SK-N-SH treated with all-trans-retinoic acid at 6 μM for 48 hours (cell line): ENCODE measurements around the gene HNRNPUL1.

ENCODE experiments used
- ATAC-seq: fragments of 200-7000 bp; cut with Tn5 transposase; 3 replicates; pipeline ENCODE4 v1.9.1; 2020; ENCODE audit warnings: mild to moderate bottlenecking, moderate library complexity
- ARNTL ChIP-seq: fragments of 450-650 bp; formaldehyde crosslinking; IDR thresholded peaks from 2 replicates; pipeline ENCODE4 v1.5.0; 2020; ENCODE audit warnings: low read depth, mild to moderate bottlenecking, moderate library complexity, borderline replicate concordance
- CSDC2 ChIP-seq: fragments of 250-450 bp; sonication (Bioruptor Pico); IDR thresholded peaks from 2 replicates; pipeline ENCODE4 v1.5.0; 2020; ENCODE audit warnings: mild to moderate bottlenecking, moderate library complexity
- ESRRG ChIP-seq: fragments of 250-450 bp; sonication (Bioruptor Pico); IDR thresholded peaks from 2 replicates; pipeline ENCODE4 v1.6.1; 2021; ENCODE audit warnings: mild to moderate bottlenecking
- GLIS3 ChIP-seq: fragments of 250-450 bp; sonication (Bioruptor Pico); IDR thresholded peaks from 2 replicates; pipeline ENCODE4 v1.5.0; 2020; ENCODE audit warnings: mild to moderate bottlenecking, moderate library complexity
- ISL1 ChIP-seq: fragments of 250-450 bp; sonication (Bioruptor Pico); IDR thresholded peaks from 2 replicates; pipeline ENCODE4 v2.1.2; 2022; ENCODE audit warnings: mild to moderate bottlenecking, moderate library complexity
- OSR1 ChIP-seq: fragments of 250-450 bp; sonication (Bioruptor Pico); IDR thresholded peaks from 2 replicates; pipeline ENCODE4 v1.8.0; 2022; ENCODE audit warnings: moderate library complexity, mild to moderate bottlenecking, inconsistent platforms
- PPARA ChIP-seq: fragments of 250-450 bp; sonication (Bioruptor Pico); IDR thresholded peaks from 2 replicates; pipeline ENCODE4 v1.5.0; 2020; ENCODE audit warnings: mild to moderate bottlenecking, borderline replicate concordance
- SNAI2 ChIP-seq: fragments of 250-450 bp; sonication (Bioruptor Pico); IDR thresholded peaks from 2 replicates; pipeline ENCODE4 v1.5.0; 2020; ENCODE audit warnings: mild to moderate bottlenecking, moderate library complexity
- TCF4 ChIP-seq: fragments of 250-450 bp; sonication (Bioruptor Pico); IDR thresholded peaks from 2 replicates; pipeline ENCODE4 v1.8.0; 2021; ENCODE audit warnings: mild to moderate bottlenecking, moderate library complexity, borderline replicate concordance
- TOX ChIP-seq: fragments of 250-450 bp; sonication (Bioruptor Pico); IDR thresholded peaks from 2 replicates; pipeline ENCODE4 v1.8.0; 2021; ENCODE audit warnings: mild to moderate bottlenecking, moderate library complexity, borderline replicate concordance
- ZC3H10 ChIP-seq: fragments of 250-450 bp; sonication (Bioruptor Pico); IDR thresholded peaks from 2 replicates; pipeline ENCODE4 v1.5.1; 2021; ENCODE audit warnings: mild to moderate bottlenecking, moderate library complexity
- ZFP3 ChIP-seq: fragments of 250-450 bp; sonication (Bioruptor Pico); IDR thresholded peaks from 2 replicates; pipeline ENCODE4 v1.5.0; 2020; ENCODE audit warnings: mild to moderate bottlenecking, moderate library complexity
- ZNF70 ChIP-seq: fragments of 450-650 bp; formaldehyde crosslinking; IDR thresholded peaks from 2 replicates; pipeline ENCODE4 v1.5.0; 2020; ENCODE audit warnings: mild to moderate bottlenecking, moderate library complexity
- ZNF8 ChIP-seq: fragments of 450-650 bp; formaldehyde crosslinking; IDR thresholded peaks from 2 replicates; pipeline ENCODE4 v1.5.0; 2020; ENCODE audit warnings: mild to moderate bottlenecking, moderate library complexity
- TF ChIP-seq, protein P1 (sequence below): fragments of 250-450 bp; sonication (Bioruptor Pico); IDR thresholded peaks from 2 replicates; pipeline ENCODE4 v1.5.1; 2020; ENCODE audit warnings: low read depth, mild to moderate bottlenecking, moderate library complexity
- TF ChIP-seq, protein P2 (sequence below): fragments of 250-450 bp; sonication (Bioruptor Pico); IDR thresholded peaks from 2 replicates; pipeline ENCODE4 v1.5.1; 2021; ENCODE audit warnings: mild to moderate bottlenecking, moderate library complexity
- TF ChIP-seq, protein P3 (sequence below): fragments of 250-450 bp; sonication (Bioruptor Pico); IDR thresholded peaks from 2 replicates; pipeline ENCODE4 v1.5.0; 2020; ENCODE audit warnings: mild to moderate bottlenecking, moderate library complexity

HNRNPUL1 gene

DNA sequence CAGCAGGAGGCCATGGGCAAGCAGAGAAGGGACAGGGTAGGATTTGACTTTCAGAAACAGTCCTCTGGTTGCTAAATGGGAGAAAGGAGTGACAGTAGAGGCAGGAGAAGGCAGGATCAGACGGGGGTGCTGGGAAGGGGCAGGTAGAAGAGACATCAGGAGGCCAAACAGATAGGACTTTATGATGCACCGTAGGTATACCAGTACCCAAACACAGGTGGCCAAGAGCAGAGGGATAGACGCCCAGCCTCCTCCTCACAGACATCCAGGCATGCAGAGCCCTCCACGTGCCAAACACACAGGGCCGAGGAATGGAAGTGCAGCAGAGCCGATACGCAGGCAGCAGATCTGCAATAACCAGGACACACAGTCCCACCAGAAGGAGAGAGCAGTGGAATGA is 46.4 kb upstream of the HNRNPUL1 start (continued):
- TF ChIP-seq, protein P1, sequence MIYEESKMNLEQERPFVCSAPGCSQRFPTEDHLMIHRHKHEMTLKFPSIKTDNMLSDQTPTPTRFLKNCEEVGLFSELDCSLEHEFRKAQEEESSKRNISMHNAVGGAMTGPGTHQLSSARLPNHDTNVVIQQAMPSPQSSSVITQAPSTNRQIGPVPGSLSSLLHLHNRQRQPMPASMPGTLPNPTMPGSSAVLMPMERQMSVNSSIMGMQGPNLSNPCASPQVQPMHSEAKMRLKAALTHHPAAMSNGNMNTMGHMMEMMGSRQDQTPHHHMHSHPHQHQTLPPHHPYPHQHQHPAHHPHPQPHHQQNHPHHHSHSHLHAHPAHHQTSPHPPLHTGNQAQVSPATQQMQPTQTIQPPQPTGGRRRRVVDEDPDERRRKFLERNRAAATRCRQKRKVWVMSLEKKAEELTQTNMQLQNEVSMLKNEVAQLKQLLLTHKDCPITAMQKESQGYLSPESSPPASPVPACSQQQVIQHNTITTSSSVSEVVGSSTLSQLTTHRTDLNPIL (CRISPR knock-in tag): no peak
- TF ChIP-seq TOX: no peak

DNA sequence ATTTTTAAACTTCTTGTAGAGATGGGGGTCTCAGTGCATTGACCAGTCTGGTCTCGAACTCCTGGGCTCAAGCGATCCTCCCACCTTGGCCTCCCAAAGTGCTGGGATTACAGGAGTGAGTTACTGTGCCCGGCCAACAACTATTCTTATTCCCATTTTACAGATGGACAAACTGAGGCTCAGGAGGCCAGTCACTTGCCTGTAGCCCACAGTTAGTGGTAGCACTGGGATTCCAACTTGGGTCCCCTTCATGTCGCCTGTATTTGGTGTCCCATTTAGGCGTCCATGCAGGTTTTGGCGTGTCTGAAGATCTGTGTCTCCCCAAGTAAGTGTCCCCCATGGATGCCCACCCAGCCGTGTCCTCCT is 45.9 kb upstream of the HNRNPUL1 start:
- no peak for TF ChIP-seq ISL1 (CRISPR knock-in tag)
- no peak for TF ChIP-seq CSDC2 (CRISPR knock-in tag)
- TF ChIP-seq ZNF70 (CRISPR knock-in tag): no peak
- TF ChIP-seq ZFP3 (CRISPR knock-in tag): no peak
- no peak for TF ChIP-seq ZC3H10 (CRISPR knock-in tag)
- ATAC-seq: no peak

DNA sequence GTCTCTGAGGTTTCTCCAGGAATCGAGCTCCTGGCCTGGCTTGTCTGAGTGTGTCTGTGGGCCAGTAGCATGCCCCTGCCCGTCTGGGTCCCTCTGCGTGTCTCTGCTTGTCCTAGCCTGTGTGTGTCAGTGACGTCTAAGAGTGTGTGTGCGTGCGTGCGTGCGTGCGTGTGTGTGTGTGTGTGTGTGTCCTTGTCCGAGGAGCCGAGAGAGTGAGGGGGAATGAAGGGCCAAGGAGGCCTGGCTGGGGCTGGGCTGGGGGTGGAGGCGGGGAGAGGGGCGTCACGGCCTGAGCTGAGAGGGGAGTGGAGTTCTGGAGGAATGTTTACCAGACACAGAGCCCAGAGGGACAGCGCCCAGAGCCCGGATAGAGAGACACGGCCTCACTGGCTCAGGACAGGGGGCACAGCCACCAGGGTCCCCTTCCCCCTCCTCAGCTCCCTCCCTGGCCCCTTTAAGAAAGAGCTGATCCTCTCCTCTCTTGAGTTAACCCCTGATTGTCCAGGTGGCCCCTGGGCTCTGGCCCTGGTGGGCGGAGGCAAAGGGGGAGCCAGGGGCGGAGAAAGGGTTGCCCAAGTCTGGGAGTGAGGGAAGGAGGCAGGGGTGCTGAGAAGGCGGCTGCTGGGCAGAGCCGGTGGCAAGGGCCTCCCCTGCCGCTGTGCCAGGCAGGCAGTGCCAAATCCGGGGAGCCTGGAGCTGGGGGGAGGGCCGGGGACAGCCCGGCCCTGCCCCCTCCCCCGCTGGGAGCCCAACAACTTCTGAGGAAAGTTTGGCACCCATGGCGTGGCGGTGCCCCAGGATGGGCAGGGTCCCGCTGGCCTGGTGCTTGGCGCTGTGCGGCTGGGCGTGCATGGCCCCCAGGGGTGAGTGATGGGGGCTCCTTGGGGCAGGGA is 45.3 kb upstream of the HNRNPUL1 start, which contains the start of gene AXL:
AXL (plus strand) TSS at position 609 of the 893 bp plus-strand sequence; CDS start at position 779, 170 bp downstream.
- ATAC-seq: peak; percentile 78

DNA sequence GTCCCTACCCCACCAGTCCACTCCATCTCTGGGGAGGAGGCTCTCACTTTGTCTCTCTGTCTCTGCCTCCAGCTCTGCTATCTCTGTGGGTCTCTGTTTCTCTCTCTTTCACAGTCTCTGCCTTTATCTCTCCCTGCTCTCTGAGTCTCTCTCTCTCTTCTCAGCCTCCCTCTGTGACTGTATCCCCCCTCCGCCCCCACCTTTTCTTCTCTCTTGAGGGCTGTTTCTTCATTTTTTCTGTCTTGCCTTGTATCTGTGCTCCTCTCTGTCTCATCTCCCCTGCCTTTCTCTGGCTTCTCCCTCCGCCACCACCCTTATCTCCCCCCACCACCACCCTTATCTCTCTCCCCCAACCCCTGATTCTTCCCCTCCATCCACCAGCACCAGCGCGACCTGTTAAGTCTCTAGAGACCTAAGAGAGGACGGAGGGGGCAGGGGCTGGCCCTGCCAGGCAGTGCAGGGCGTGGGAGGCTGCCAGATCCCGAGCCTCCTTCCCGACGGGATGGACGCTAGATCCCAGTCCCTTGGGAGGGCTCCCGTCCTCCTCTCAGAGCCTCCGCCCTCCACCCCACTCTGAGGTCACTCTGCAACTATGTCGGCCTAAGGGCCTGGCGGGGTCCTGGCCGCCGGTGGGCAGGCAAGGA is 44.1 kb upstream of the HNRNPUL1 start:
- peak; percentile 13 for ATAC-seq
- TF ChIP-seq PPARA (CRISPR knock-in tag): no peak
- TF ChIP-seq TCF4 (CRISPR knock-in tag): no peak
- TF ChIP-seq SNAI2 (CRISPR knock-in tag): no peak
- no peak for TF ChIP-seq ZFP3 (CRISPR knock-in tag)
- TF ChIP-seq, protein P2, sequence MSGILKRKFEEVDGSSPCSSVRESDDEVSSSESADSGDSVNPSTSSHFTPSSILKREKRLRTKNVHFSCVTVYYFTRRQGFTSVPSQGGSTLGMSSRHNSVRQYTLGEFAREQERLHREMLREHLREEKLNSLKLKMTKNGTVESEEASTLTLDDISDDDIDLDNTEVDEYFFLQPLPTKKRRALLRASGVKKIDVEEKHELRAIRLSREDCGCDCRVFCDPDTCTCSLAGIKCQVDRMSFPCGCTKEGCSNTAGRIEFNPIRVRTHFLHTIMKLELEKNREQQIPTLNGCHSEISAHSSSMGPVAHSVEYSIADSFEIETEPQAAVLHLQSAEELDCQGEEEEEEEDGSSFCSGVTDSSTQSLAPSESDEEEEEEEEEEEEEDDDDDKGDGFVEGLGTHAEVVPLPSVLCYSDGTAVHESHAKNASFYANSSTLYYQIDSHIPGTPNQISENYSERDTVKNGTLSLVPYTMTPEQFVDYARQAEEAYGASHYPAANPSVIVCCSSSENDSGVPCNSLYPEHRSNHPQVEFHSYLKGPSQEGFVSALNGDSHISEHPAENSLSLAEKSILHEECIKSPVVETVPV (CRISPR knock-in tag): no peak
- no peak for TF ChIP-seq OSR1
- no peak for TF ChIP-seq ESRRG
- TF ChIP-seq, protein P1 (CRISPR knock-in tag): no peak
- TF ChIP-seq ARNTL: no peak
- TF ChIP-seq ZNF8 (CRISPR knock-in tag): no peak
- TF ChIP-seq ISL1 (CRISPR knock-in tag): no peak
- no peak for TF ChIP-seq GLIS3 (CRISPR knock-in tag)

More for the DNA sequence above, 45.3 kb upstream of the HNRNPUL1 start, which contains the start of gene AXL:
- TF ChIP-seq, protein P1 (CRISPR knock-in tag): no peak
- TF ChIP-seq ZNF8 (CRISPR knock-in tag): no peak
- TF ChIP-seq, all 23 proteins: peak for 0

DNA sequence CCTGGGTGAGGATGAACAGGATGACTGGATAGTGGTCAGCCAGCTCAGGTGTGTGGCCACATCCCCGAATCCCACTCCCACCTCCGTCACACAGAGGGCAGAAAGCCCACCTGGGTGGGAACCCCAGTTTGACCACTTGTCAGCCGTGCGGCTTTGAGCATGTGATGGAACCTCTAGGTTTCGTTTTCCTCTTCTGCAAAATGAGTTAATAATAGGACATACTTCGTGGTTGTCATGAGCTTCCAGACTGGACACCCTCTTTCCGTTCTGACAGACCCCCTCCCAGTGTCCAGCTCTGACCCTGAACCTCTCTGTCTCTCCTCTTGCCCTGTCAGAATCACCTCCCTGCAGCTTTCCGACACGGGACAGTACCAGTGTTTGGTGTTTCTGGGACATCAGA is 43.4 kb upstream of the HNRNPUL1 start:
- ATAC-seq: no peak
- TF ChIP-seq, protein P2 (CRISPR knock-in tag): no peak
- TF ChIP-seq, protein P3, sequence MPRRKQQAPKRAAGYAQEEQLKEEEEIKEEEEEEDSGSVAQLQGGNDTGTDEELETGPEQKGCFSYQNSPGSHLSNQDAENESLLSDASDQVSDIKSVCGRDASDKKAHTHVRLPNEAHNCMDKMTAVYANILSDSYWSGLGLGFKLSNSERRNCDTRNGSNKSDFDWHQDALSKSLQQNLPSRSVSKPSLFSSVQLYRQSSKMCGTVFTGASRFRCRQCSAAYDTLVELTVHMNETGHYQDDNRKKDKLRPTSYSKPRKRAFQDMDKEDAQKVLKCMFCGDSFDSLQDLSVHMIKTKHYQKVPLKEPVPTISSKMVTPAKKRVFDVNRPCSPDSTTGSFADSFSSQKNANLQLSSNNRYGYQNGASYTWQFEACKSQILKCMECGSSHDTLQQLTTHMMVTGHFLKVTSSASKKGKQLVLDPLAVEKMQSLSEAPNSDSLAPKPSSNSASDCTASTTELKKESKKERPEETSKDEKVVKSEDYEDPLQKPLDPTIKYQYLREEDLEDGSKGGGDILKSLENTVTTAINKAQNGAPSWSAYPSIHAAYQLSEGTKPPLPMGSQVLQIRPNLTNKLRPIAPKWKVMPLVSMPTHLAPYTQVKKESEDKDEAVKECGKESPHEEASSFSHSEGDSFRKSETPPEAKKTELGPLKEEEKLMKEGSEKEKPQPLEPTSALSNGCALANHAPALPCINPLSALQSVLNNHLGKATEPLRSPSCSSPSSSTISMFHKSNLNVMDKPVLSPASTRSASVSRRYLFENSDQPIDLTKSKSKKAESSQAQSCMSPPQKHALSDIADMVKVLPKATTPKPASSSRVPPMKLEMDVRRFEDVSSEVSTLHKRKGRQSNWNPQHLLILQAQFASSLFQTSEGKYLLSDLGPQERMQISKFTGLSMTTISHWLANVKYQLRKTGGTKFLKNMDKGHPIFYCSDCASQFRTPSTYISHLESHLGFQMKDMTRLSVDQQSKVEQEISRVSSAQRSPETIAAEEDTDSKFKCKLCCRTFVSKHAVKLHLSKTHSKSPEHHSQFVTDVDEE (CRISPR knock-in tag): no peak
- TF ChIP-seq OSR1: no peak
- no peak for TF ChIP-seq ZFP3 (CRISPR knock-in tag)
- no peak for TF ChIP-seq SNAI2 (CRISPR knock-in tag)
